ENCODE results near the gene RTP2.

DNA sequence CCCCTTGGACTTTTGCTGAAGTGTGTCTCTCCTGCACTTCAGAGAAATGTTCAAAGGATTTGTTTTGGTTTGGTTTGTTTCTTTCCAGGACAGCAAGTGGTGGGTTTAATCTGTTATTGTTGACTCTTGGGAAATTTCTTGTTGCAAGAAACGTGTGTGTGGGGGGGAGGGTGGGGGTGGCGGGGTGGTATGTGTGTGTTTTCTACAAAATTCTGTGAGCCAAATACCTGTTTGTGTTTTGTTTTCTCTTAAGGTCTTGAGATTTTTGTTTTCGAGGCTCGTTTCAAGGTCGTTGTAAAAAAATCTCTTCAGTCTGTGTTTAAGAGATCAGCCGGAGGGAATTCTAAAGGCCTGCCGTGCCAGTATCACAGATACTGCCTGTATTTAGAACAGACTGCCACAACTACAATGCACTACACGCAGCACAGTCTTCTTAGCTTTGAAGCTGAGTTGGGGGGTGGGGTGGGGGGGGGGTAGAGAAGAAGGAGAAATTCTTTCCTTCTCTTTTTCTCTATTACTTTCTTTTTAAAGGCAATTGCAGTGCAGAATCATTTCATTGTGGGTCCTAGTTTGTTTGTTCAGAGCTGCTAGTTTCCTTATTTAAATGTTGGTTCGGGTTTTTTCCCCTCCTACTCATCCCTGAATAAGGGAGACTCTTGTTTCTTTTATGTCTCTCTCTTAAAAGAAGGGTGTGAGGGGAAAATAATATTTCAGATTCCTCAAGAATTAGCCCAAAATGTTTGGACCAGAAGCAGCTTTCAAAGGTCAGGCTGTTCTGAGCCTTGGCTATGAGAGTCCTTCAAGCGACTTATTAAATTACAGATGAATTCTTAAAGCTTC is 44.3 kb upstream of the RTP2 start:
- TF ChIP-seq, protein P1, sequence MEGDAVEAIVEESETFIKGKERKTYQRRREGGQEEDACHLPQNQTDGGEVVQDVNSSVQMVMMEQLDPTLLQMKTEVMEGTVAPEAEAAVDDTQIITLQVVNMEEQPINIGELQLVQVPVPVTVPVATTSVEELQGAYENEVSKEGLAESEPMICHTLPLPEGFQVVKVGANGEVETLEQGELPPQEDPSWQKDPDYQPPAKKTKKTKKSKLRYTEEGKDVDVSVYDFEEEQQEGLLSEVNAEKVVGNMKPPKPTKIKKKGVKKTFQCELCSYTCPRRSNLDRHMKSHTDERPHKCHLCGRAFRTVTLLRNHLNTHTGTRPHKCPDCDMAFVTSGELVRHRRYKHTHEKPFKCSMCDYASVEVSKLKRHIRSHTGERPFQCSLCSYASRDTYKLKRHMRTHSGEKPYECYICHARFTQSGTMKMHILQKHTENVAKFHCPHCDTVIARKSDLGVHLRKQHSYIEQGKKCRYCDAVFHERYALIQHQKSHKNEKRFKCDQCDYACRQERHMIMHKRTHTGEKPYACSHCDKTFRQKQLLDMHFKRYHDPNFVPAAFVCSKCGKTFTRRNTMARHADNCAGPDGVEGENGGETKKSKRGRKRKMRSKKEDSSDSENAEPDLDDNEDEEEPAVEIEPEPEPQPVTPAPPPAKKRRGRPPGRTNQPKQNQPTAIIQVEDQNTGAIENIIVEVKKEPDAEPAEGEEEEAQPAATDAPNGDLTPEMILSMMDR (IDR thresholded peaks at IDR 0.05): no peak
- TF ChIP-seq POLR2A (IDR thresholded peaks at IDR 0.05): no peak
- TF ChIP-seq EP300 (IDR thresholded peaks at IDR 0.05): no peak
